Measurements from ENCODE around the gene UBE2D1. TPM values are rescaled to one million over a fixed set of nuclear protein-coding genes. Genes with fewer than 3 reads are reported as not detected.

Gene UBE2D1
- total RNA-seq, 4 donors from 2014 or later, result 11.5 to 34.2 (median 14.6) TPM

DNA sequence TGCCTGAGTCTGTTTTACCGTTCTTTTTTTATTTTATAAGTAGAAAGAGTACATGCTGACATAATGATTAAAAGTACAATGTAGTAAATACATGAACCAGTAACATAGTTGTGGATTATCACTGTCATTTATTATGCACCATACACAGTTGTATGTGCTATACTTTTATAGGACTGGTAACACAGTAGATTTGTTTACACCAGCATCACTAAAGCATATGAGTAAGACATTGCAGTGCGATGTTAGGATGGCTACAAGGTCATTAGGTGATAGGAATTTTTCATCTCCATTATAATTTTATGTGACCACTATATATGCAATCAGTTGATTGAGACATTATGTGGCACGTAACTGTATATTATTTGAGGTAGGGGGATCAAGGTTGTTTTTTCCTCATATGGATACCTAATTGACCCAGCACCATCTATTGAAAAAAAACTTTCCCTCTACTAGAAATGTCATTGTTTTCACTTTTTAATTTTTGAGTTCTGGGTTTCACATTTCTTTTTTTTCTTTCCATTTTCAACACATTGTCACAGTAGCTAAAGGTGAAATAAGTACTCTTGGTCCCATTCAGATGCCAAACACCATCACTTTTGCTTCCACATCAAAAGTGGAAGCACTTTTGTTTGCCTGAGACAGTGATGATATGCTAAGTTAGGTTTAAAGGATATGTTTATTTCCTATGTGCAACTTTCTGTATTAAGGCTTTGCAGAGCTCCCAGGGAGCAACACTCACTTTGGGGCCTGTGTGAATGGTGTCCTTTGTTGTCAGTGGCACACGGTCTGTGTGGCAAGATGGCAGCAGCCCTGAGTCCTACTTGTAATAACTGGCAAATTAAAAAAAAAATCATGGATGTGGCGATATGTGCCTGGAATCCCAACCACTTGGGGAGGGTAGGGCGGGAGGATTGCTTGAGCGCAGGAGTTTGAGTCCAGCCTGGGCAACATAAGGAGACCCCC is 17.1 kb downstream of the UBE2D1 start:
- TF ChIP-seq, protein P1, sequence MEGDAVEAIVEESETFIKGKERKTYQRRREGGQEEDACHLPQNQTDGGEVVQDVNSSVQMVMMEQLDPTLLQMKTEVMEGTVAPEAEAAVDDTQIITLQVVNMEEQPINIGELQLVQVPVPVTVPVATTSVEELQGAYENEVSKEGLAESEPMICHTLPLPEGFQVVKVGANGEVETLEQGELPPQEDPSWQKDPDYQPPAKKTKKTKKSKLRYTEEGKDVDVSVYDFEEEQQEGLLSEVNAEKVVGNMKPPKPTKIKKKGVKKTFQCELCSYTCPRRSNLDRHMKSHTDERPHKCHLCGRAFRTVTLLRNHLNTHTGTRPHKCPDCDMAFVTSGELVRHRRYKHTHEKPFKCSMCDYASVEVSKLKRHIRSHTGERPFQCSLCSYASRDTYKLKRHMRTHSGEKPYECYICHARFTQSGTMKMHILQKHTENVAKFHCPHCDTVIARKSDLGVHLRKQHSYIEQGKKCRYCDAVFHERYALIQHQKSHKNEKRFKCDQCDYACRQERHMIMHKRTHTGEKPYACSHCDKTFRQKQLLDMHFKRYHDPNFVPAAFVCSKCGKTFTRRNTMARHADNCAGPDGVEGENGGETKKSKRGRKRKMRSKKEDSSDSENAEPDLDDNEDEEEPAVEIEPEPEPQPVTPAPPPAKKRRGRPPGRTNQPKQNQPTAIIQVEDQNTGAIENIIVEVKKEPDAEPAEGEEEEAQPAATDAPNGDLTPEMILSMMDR (IDR thresholded peaks at IDR 0.05; ENCODE audit: low read depth), result no peak

DNA sequence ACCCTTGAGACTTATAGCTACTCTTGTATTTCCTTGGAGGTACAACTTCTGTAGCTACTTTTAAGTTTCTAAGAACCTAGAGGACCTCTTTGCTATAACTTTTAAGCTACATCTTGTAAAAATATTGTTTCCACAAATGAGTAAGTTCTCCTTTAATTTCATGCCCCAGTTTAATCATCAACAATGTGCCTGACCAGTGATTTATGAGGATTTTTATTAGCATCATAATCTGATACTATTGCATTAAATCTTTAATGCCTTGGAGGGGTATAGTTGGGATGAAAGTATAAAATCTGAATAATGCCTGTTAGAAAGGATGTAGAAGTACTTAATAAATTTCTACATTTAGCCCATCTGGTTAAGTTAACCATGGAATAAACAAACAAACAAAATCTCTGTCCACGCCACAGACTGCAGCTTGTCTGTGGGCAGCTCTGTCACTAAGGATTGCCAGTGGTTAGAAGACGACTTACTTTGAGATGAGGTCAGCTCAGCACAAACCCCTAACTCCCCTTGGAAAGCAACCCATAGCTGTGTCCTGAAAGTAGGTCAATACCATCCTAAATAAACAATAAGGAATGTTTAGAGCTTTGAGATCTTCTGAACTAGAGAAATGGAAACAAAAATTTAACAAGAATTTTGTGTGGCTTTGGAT is 18.3 kb downstream of the UBE2D1 start:
- TF ChIP-seq, protein P1 (IDR thresholded peaks at IDR 0.05; ENCODE audit: low read depth), result no peak

DNA sequence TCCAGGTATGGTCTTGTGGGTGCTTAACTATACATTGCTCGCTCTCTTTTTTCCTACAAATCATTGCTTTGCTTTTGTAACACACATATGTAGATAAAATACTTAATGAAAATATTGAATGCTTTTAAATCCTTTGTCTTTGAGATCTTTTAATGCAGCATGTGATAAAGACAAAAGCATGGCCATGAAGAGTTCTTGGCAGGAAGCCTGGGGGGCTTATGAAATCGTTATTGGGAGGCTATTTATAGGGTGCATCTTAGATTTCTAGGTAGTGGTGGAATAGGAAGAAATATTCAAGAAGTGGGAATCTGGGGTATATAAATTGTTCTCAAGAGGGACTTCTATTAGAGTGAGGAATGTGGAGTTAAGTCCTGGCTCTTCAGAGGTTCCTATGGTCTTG is 21.9 kb downstream of the UBE2D1 start:
- TF ChIP-seq, protein P1 (IDR thresholded peaks at IDR 0.05; ENCODE audit: low read depth), result no peak

DNA sequence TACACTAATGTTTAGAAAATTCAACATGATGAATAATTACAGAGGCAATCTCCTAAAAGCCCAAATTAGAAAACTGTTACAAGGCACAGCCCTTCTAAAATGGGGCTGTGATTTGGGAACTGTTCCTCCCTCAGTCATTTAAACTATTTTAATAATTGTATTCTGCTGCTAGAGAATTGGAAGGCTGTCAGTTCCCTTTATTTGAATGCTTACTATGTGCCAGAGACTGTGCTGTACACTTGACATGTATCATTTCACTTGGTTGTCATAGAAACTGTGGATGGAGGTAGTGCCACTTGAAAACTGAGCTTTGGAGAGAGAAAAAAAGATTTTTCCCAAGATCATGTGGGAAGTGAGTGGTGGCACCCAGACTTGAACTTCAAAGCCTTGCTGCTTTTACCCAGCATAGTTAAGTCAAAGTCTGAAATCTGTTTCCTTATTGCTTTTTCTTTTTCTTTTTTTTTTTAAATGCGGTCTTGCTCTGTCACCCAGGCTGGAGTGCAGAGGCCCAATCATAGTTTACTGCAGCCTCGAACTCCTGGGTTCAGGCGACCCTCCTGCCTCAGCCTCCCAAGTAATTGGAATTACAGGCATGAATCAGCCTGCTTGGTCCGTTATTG is 23.6 kb downstream of the UBE2D1 start:
- TF ChIP-seq, protein P1 (IDR thresholded peaks at IDR 0.05; ENCODE audit: low read depth), result no peak

DNA sequence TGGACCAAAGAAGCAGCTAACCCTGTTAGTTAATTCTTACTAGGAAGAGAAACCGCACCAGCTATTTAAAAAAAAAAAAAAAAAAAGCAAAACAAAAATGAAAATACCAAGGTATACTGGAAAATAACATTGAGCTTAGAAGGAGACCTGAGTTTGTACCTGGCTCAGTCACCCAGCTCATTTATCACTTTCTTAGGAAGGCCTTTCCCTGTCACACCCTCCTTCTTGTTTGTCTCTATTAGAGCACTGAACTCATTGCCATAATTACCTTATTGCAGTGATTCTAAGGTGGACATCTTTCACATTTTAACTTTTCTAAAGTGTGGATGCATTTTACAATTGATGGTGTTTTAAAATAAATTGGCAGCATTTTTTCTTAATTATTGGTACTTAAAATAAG is 24.1 kb downstream of the UBE2D1 start:
- TF ChIP-seq, protein P1 (IDR thresholded peaks at IDR 0.05; ENCODE audit: low read depth), result no peak

DNA sequence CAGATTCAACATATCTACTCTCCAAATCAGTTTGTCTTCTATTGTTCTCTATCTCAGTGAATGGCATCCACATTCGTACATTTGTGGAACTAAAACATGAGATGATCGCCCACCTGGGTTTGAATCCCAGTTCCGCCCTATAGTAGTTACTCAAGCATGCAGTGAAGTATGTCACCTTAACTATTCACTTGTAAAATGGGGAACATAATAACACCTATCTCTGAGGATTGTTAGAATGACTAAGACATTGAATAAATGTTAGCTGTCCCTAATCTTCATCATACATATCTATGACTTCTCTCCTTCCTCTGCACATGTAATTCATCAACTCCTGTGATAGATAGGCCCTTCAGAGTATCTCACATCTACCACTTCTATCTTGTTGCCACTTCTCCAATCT is 24.7 kb downstream of the UBE2D1 start:
- TF ChIP-seq, protein P1 (IDR thresholded peaks at IDR 0.05; ENCODE audit: low read depth), result no peak
